Stimulated activated CD8-positive, alpha-beta memory T cell treated with anti-CD3 and anti-CD28 coated beads, Interleukin-7, amount 100 ng/mL, for 4 hours (primary cell): Measurements from ENCODE around the gene FBXL7.

Source experiments
- DNase-seq, 2 donors: peaks; one replicate each; pipeline ENCODE4 v3.0.0-alpha.2; 2020; ENCODE audit warnings: low read depth in 2 of 2

Gene FBXL7

DNA sequence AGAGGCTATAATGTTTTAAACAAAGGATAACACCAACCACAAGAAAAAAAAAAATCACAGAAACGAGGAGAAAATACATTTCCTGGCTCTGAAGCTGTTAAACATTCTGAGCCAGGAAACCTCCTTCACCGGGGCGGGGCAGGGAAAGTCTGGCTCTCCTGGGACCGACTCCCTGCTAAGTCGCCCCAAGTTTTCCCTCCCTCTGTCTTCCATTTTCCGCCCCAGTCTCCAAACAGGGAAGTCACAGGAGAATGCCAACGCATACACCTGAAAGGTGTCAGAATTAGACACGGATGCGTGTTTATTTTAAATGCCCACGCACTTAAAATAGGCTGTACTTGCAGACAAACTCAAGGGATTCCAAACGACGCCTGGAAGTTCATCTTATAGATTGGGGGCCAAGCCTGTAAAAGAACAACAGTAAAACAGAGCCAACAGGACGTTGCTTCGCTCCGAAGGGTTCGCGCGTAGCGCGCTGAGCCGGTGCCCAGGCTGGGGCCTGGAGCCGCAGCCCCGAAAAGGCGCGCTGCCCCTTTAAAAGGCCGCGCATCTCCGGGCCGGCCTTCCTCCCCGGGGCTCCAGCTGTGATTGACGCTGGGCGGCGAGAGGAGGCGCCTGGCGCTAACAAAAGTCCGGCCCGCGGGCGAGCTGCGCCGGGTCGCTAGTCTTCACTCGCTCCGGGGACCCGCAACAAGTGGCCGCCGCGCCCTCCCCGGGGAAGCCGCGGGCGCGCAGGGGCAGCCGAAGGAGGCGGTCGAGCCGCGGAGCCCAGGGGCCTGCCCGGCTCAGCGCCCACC lies at the start of gene FBXL7:
FBXL7 (plus strand) TSS at position 653 of the 797 bp plus-strand sequence.
- DNase-seq = no peak

- no peak for DNase-seq
Observed at GRCh38 chr5:15450473-15450872, 49.5 kb upstream of the FBXL7 start.

DNA sequence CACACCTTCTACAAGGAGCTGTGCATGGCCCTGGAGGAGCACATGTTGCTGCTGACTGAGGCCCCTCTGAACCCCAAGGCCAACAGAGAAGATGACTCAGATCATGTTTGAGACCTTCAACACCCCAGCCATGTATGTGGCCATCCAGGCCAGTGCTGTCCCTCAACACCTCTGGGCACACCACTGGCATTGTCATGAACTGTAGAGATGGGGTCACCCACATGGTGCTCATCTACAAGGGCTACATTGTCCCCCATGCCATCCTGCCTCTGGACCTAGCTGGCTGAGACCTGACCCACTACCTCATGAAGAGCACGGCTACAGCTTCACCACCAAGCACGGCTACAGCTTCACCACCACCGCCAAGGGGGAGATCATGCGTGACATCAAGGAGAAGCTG lies 49.0 kb upstream of the FBXL7 start:
- DNase-seq = no peak

- no peak for DNase-seq
Observed at GRCh38 chr5:15452030-15452429, 48.0 kb upstream of the FBXL7 start.

DNA sequence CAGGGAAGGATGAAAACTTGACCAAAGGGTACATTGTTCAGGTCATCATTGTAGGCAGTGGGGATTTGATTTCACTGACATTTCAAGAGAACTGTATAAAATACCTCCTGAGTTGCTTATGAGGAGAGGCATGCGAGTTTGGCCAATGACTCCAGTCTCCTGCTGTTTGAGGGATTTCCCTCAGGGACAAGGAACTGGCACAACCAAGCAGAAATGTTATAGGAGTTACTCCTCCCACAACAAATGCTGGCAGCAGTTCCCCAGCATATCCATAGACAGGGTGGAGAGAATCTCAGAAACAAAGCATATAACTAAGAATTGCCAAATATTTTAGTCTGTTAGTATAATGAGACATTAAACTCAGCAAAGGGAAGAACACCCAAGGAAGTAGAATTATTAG lies 47.2 kb upstream of the FBXL7 start:
- DNase-seq = no peak

DNA sequence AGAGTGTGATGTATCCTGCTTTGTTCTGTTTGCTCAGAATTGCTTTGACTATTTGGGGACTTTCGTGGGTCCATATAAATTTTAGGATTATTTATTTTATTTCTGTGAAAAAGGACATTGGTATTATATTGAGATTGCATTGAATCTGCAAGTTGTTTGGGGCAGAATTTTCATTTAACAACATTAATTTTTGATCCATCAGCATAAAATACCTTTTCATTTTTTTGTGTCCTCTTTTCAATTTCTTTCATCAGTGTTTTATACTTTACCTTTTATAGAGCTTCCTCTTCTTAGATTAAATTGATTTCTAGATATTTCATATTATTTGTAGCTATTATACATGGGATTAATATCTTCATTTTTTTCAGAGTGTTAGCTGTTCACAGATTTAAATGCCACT lies 40.8 kb upstream of the FBXL7 start:
- no peak for DNase-seq

GRCh38 chr5:15463231-15463980 lies 36.6 kb upstream of the FBXL7 start:
- DNase-seq = no peak

- DNase-seq = no peak
Observed at GRCh38 chr5:15472116-15472515, 27.9 kb upstream of the FBXL7 start.

DNA sequence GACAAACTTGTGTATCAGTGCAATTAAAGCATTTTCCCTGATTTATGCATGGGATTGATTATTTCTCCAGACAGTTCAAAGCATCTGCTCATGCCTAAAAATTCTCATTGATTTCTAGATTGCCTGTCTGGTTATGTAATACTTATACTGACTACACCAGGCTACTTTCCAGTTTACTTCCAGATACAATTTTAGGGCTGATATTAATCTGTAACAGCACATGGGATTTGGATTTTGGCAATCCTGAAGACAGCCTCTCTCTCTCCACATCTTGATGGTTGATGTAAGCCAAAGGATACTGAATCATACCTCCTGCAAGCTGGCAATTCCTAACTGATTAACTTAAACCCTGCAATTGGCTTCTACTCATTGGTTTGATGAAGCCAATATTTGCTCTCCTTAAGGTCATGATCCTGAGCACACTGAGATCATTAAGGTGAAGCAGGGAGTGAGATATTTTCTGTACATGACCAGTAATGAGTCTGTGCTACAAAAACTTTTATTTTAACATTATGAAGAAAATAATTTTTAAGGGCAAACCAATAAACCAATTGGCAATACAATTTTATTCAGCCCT lies 25.7 kb upstream of the FBXL7 start:
- no peak for DNase-seq

DNA sequence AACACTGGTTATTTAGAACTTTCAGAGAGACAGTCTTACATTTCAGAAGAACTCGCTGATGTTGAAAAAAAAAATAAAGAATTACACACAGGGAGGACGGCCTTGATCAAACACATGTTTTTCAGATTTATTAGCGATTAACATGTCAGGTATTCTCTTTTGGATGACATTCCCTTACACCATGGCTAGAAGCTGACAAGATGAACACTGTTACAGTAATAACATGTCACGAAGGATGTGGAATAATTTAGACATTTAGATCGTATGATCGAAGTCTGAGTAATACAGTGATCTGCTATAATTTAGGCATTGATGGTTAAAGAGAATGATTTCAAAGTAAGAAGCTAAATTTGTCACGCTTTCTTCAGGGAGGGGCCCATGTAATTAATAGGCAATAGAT lies 24.6 kb upstream of the FBXL7 start:
- DNase-seq = no peak

GRCh38 chr5:15476977-15477376 lies 23.0 kb upstream of the FBXL7 start:
- no peak for DNase-seq

DNA sequence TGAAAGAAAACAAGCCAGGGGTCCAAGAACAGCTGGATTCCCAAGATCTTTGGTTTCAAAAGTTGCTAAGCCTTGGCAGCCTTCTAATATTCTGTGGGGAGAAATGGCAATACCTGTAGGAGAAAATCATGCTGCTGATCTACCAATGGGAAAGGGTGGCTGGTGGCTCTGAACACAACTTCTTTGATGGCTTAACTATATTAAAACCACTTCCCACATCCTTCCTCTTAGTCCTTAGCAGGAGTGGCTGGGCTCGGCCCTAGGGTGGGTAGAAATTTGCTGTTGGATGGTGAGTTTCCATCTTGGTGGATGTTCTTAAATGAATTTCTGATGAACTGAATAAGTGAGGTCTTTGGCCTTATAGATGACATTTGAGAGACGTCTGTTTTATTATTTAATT lies 19.5 kb upstream of the FBXL7 start:
- DNase-seq = no peak

DNA sequence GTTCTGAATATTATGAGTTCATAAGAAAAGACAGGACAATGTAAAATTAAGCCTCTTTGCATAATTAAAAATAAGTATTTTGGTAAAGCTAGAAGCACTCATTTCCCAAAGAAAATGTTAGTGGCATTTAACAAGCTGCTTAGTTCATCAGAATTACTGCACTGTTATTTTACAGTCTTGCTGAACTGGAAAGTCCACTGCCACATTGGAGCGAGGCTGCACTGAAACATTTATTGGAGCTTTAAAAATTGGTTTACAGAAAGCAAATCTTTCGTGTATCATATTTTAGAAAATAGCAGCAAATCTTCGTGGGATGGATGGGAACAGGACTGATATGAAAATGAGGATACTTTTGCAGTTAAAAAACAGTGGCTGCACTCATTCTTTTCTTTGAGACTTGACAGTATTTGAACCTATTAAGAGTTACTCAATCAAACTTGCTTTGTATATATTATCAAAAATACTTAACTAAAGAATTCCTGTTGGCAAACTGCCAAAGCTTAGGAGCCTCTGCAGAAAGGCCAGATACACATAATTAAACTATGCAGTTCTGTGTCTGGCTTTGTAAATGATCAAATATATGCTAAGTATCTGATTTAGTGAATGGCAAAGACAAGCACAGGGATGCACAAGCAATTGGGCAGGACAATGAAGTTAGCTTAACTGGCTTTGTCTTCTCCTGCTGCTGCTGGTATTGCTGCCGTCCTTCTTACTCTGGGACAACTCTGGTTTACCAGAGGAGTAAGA lies 16.5 kb upstream of the FBXL7 start:
- no peak for DNase-seq

- DNase-seq = no peak
Observed at GRCh38 chr5:15487228-15487627, 12.8 kb upstream of the FBXL7 start.

- DNase-seq = no peak
Observed at GRCh38 chr5:15489571-15490235, 10.3 kb upstream of the FBXL7 start.

- no peak for DNase-seq
Observed at GRCh38 chr5:15492545-15492944, 7.4 kb upstream of the FBXL7 start.

- DNase-seq = no peak
Observed at GRCh38 chr5:15493501-15493900, 6.5 kb upstream of the FBXL7 start.

- no peak for DNase-seq
Observed at GRCh38 chr5:15495026-15495425, 5.0 kb upstream of the FBXL7 start.

- DNase-seq = no peak
Observed at GRCh38 chr5:15496886-15497285, 3.1 kb upstream of the FBXL7 start.

- DNase-seq = no peak
Observed at GRCh38 chr5:15500325-15501001, 483 bp downstream of the FBXL7 start.
